Muscle of leg (tissue), 11 donors: Measurements from ENCODE around the gene RANBP10. TPM values are rescaled to one million over a fixed set of nuclear protein-coding genes. Genes with fewer than 3 reads are reported as not detected.

Source experiments
- DNase-seq: peaks from one replicate; pipeline ENCODE4 v3.0.0; 2013
- H3K27ac ChIP-seq: one replicate; pipeline ENCODE4 v1.5.1; 2013; ENCODE audit warnings: mild to moderate bottlenecking, low read length, control low read depth
- H3K27me3 ChIP-seq: one replicate; pipeline ENCODE4 v1.6.1; 2013; ENCODE audit warnings: low read length; ENCODE audit not compliant: control insufficient read depth, insufficient read depth
- H3K36me3 ChIP-seq: one replicate; pipeline ENCODE4 v1.6.1; 2013; ENCODE audit warnings: low read length; ENCODE audit not compliant: control insufficient read depth, insufficient read depth
- H3K4me1 ChIP-seq: one replicate; pipeline ENCODE4 v1.6.1; 2013; ENCODE audit warnings: low read length; ENCODE audit not compliant: control insufficient read depth, insufficient read depth
- H3K4me3 ChIP-seq: one replicate; pipeline ENCODE4 v1.5.1; 2013; ENCODE audit warnings: low read length, control low read depth
- H3K9me3 ChIP-seq: replicated peaks from 2 replicates; pipeline ENCODE4 v1.6.1; 2013; ENCODE audit warnings: low read depth, low read length; ENCODE audit not compliant: control insufficient read depth
- WGBS: methylation state at CpG from one replicate; pipeline ENCODE4 v1.1.5; 2013; ENCODE audit warnings: missing lambda C conversion rate; ENCODE audit not compliant: insufficient coverage; 5-methylcytosine and 5-hydroxymethylcytosine counted together
- polyA plus RNA-seq, 8 donors: library from polyadenylated mRNA; unstranded; fragments of 120-200 nt; gene quantifications; one replicate each; pipeline versions ENCODE4 v1.2.1 to v1.2.3, GENCODE V29; 2013; ENCODE audit warnings: inconsistent platforms in 1 of 8, low replicate concordance in 1 of 8; ENCODE audit not compliant: insufficient read length in 8 of 8, insufficient read depth in 1 of 8
- total RNA-seq: library from RNA; stranded (reverse); fragments of 120-200 nt; gene quantifications from one replicate; pipeline ENCODE4 v1.2.4, GENCODE V29; 2013

Gene RANBP10
- total and polyA plus RNA-seq, 9 donors: 7.1 to 24.1 (median 20.0) TPM

- H3K4me3 ChIP-seq: peak overlapping the region; percentile 73
- H3K27ac ChIP-seq: no peak overlapping the region
- peaks cover 13% of the 10 kb centered on the region for H3K4me1 ChIP-seq
- H3K9me3 ChIP-seq: no peaks in the 10 kb centered on the region
- peaks cover 43% of the 10 kb centered on the region for H3K36me3 ChIP-seq
- H3K27me3 ChIP-seq: no peaks in the 10 kb centered on the region
- DNase-seq: peak; percentile 37
- 4% methylated on average over 3 of the region's 3 CpGs for WGBS
Observed at GRCh38 chr16:67833030-67833414, 26.7 kb upstream of the RANBP10 start.

GRCh38 chr16:67828651-67829050 is 22.3 kb upstream of the RANBP10 start:
- DNase-seq: no peak
- Histone ChIP-seq H3K36me3 (peaks cover 59% of the 10 kb centered on the region), H3K9me3 (no peaks in the 10 kb centered on the region), H3K27me3 (no peaks in the 10 kb centered on the region), H3K4me3 (no peak overlapping the region), H3K27ac (no peak overlapping the region), H3K4me1 (peaks cover 9% of the 10 kb centered on the region)
- 95% methylated on average over 4 of the region's 4 CpGs for WGBS

GRCh38 chr16:67825906-67826305 is 19.5 kb upstream of the RANBP10 start:
- peaks cover 44% of the 10 kb centered on the region for H3K36me3 ChIP-seq
- no peak for DNase-seq
- H3K4me1 ChIP-seq: no peaks in the 10 kb centered on the region
- 94% methylated on average over 9 of the region's 14 CpGs for WGBS
- H3K9me3 ChIP-seq: no peaks in the 10 kb centered on the region
- no peaks in the 10 kb centered on the region for H3K27me3 ChIP-seq
- no peak overlapping the region for H3K4me3 ChIP-seq
- no peak overlapping the region for H3K27ac ChIP-seq

GRCh38 chr16:67825119-67825518 is 18.8 kb upstream of the RANBP10 start:
- Histone ChIP-seq H3K4me1 (no peaks in the 10 kb centered on the region), H3K27ac (no peak overlapping the region), H3K36me3 (peaks cover 37% of the 10 kb centered on the region), H3K27me3 (no peaks in the 10 kb centered on the region), H3K9me3 (no peaks in the 10 kb centered on the region), H3K4me3 (no peak overlapping the region)
- no peak for DNase-seq
- 97% methylated on average over 6 of the region's 8 CpGs for WGBS

- Histone ChIP-seq H3K9me3 (no peaks in the 10 kb centered on the region), H3K27me3 (no peaks in the 10 kb centered on the region), H3K4me1 (no peaks in the 10 kb centered on the region), H3K4me3 (no peak overlapping the region), H3K27ac (no peak overlapping the region), H3K36me3 (peaks cover 11% of the 10 kb centered on the region)
- DNase-seq: no peak
- 97% methylated on average over 2 of the region's 2 CpGs for WGBS
Observed at GRCh38 chr16:67822511-67822910, 16.2 kb upstream of the RANBP10 start.

- 91% methylated on average over 9 of the region's 11 CpGs for WGBS
- Histone ChIP-seq H3K27me3 (no peaks in the 10 kb centered on the region), H3K27ac (no peak overlapping the region), H3K9me3 (no peaks in the 10 kb centered on the region), H3K4me1 (peaks cover 3% of the 10 kb centered on the region), H3K4me3 (no peak overlapping the region), H3K36me3 (no peaks in the 10 kb centered on the region)
- DNase-seq: no peak
Observed at GRCh38 chr16:67820608-67821259, 14.4 kb upstream of the RANBP10 start.

- WGBS: 70% methylated on average over 5 of the region's 8 CpGs
- Histone ChIP-seq H3K9me3 (no peaks in the 10 kb centered on the region), H3K36me3 (no peaks in the 10 kb centered on the region), H3K4me3 (no peak overlapping the region), H3K27me3 (no peaks in the 10 kb centered on the region), H3K27ac (no peak overlapping the region), H3K4me1 (peaks cover 3% of the 10 kb centered on the region)
- no peak for DNase-seq
Observed at GRCh38 chr16:67814567-67814966, 8.2 kb upstream of the RANBP10 start.

- no peak for DNase-seq
- no CpG with 5 or more reads among the region's 1 CpG for WGBS
- no peak overlapping the region for H3K27ac ChIP-seq
- no peaks in the 10 kb centered on the region for H3K9me3 ChIP-seq
- no peak overlapping the region for H3K4me3 ChIP-seq
- no peaks in the 10 kb centered on the region for H3K36me3 ChIP-seq
- H3K4me1 ChIP-seq: peaks cover 10% of the 10 kb centered on the region
- no peaks in the 10 kb centered on the region for H3K27me3 ChIP-seq
Observed at GRCh38 chr16:67811899-67812298, 5.5 kb upstream of the RANBP10 start.

GRCh38 chr16:67807148-67807682 is 855 bp upstream of the RANBP10 start:
- H3K36me3 ChIP-seq: peaks cover 26% of the 10 kb centered on the region
- H3K4me1 ChIP-seq: peaks cover 20% of the 10 kb centered on the region
- peak overlapping the region; percentile 89 for H3K4me3 ChIP-seq
- H3K27ac ChIP-seq: peak overlapping the region; percentile 15
- WGBS: 40% methylated on average over 13 of the region's 24 CpGs
- no peaks in the 10 kb centered on the region for H3K9me3 ChIP-seq
- no peaks in the 10 kb centered on the region for H3K27me3 ChIP-seq
- DNase-seq: no peak

- Histone ChIP-seq H3K27ac (peak overlapping the region; percentile 83), H3K27me3 (no peaks in the 10 kb centered on the region), H3K9me3 (no peaks in the 10 kb centered on the region), H3K36me3 (peaks cover 37% of the 10 kb centered on the region), H3K4me3 (peak overlapping the region; percentile 89), H3K4me1 (peaks cover 20% of the 10 kb centered on the region)
- DNase-seq: no peak
- WGBS: under 1% methylated on average over 25 of the region's 26 CpGs
Observed at GRCh38 chr16:67805718-67806427, 487 bp downstream of the RANBP10 start.
